Loucy (cell line): ENCODE measurements around the gene ODF4.

ENCODE experiments used
- H2AFZ ChIP-seq: fragments of 200-600 bp; sonication (generic); 2 replicates; pipeline ENCODE4 v1.6.0; 2016; ENCODE audit warnings: antibody characterized with exemption, mild to moderate bottlenecking, low read length, moderate library complexity
- H3F3A ChIP-seq: fragments of 200-600 bp; 2 replicates; pipeline ENCODE4 v1.6.0; 2016; ENCODE audit warnings: antibody characterized with exemption, low read depth, mild to moderate bottlenecking
- H3K27me3 ChIP-seq: fragments of 200-600 bp; sonication (generic); 2 replicates; pipeline ENCODE4 v1.6.1; 2014; ENCODE audit warnings: low read length, mild to moderate bottlenecking; ENCODE audit not compliant: insufficient read depth, poor library complexity, severe bottlenecking
- H3K36me3 ChIP-seq: fragments of 200-600 bp; sonication (generic); 2 replicates; pipeline ENCODE4 v1.6.1; 2016; ENCODE audit warnings: low read length; ENCODE audit not compliant: insufficient read depth
- H3K4me1 ChIP-seq: fragments of 200-600 bp; sonication (generic); 2 replicates; pipeline ENCODE4 v1.5.1; 2014; ENCODE audit warnings: low read length, mild to moderate bottlenecking; ENCODE audit not compliant: insufficient read depth, poor library complexity, severe bottlenecking
- H3K4me2 ChIP-seq: fragments of 200-600 bp; sonication (generic); 2 replicates; pipeline ENCODE4 v1.6.0; 2014; ENCODE audit warnings: antibody characterized with exemption, low read length, low read depth, mild to moderate bottlenecking; ENCODE audit not compliant: poor library complexity, severe bottlenecking
- H3K4me3 ChIP-seq: fragments of 200-600 bp; sonication (generic); 2 replicates; pipeline ENCODE4 v1.5.1; 2014; ENCODE audit warnings: low read length, mild to moderate bottlenecking, mixed read lengths; ENCODE audit not compliant: poor library complexity, severe bottlenecking
- H3K79me2 ChIP-seq: fragments of 200-600 bp; sonication (generic); 2 replicates; pipeline ENCODE4 v1.6.1; 2014; ENCODE audit warnings: low read length; ENCODE audit not compliant: insufficient read depth
- H3K9ac ChIP-seq: fragments of 200-600 bp; sonication (generic); 2 replicates; pipeline ENCODE4 v1.6.0; 2014; ENCODE audit warnings: mild to moderate bottlenecking, low read depth, low read length, moderate library complexity; ENCODE audit not compliant: poor library complexity, severe bottlenecking
- H3K9me2 ChIP-seq: fragments of 200-600 bp; sonication (generic); replicated peaks from 2 replicates; pipeline ENCODE4 v1.6.1; 2016; ENCODE audit warnings: low read depth, low read length, mixed read lengths
- H3K9me3 ChIP-seq: fragments of 200-600 bp; sonication (generic); 2 replicates; pipeline ENCODE4 v1.6.1; 2014; ENCODE audit warnings: mild to moderate bottlenecking, antibody characterized with exemption, low read length, low read depth; ENCODE audit not compliant: insufficient read depth
- H4K20me1 ChIP-seq: fragments of 200-600 bp; sonication (generic); 2 replicates; pipeline ENCODE4 v1.6.0; 2014; ENCODE audit warnings: antibody characterized with exemption, low read length, mild to moderate bottlenecking; ENCODE audit not compliant: insufficient read depth, poor library complexity, severe bottlenecking
- EZH2phosphoT487 ChIP-seq: fragments of 200-600 bp; IDR thresholded peaks from 2 replicates; pipeline ENCODE4 v1.6.1; 2018; ENCODE audit warnings: antibody characterized with exemption, mild to moderate bottlenecking, moderate library complexity, borderline replicate concordance
- TF ChIP-seq, protein P1 (sequence below): fragments of 200-600 bp; sonication (generic); conservative IDR thresholded peaks from 2 replicates; pipeline ENCODE4 v1.5.1; 2014; ENCODE audit warnings: mild to moderate bottlenecking, antibody characterized with exemption, low read length

The ODF4 gene

DNA sequence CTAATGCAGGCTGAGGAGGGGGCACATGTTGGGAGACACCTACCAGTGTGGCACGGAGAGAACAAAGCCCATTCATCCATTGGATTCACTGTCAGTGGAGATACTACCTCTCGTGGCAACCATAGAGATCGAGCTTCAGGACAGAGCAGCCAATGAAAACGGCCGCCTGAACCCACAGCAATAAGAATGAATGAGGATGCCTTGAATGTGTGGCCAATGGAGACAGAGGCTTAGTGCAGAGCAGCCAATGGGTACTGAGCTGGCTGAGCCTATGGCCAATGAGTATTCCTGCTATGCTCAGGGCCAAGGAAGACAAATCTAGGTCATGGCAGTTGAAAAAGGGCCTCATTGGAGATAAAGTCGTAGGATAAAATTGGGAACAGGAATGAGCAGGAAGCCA lies 18.6 kb upstream of the ODF4 start:
- Histone ChIP-seq H3K4me1 (no peaks in the 10 kb centered on the region), H3K4me3 (no peak overlapping the region), H3K9me2 (no peaks in the 10 kb centered on the region), H3K79me2 (no peaks in the 10 kb centered on the region), H3K9me3 (no peaks in the 10 kb centered on the region), H3F3A (no peaks in the 10 kb centered on the region), H3K9ac (no peak overlapping the region), H3K36me3 (no peaks in the 10 kb centered on the region), H3K27me3 (no peaks in the 10 kb centered on the region), H2AFZ (no peak overlapping the region), H3K4me2 (no peak overlapping the region), H4K20me1 (no peaks in the 10 kb centered on the region)
- TF ChIP-seq, protein P1, sequence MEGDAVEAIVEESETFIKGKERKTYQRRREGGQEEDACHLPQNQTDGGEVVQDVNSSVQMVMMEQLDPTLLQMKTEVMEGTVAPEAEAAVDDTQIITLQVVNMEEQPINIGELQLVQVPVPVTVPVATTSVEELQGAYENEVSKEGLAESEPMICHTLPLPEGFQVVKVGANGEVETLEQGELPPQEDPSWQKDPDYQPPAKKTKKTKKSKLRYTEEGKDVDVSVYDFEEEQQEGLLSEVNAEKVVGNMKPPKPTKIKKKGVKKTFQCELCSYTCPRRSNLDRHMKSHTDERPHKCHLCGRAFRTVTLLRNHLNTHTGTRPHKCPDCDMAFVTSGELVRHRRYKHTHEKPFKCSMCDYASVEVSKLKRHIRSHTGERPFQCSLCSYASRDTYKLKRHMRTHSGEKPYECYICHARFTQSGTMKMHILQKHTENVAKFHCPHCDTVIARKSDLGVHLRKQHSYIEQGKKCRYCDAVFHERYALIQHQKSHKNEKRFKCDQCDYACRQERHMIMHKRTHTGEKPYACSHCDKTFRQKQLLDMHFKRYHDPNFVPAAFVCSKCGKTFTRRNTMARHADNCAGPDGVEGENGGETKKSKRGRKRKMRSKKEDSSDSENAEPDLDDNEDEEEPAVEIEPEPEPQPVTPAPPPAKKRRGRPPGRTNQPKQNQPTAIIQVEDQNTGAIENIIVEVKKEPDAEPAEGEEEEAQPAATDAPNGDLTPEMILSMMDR: no peak
- TF ChIP-seq EZH2phosphoT487: no peak

DNA sequence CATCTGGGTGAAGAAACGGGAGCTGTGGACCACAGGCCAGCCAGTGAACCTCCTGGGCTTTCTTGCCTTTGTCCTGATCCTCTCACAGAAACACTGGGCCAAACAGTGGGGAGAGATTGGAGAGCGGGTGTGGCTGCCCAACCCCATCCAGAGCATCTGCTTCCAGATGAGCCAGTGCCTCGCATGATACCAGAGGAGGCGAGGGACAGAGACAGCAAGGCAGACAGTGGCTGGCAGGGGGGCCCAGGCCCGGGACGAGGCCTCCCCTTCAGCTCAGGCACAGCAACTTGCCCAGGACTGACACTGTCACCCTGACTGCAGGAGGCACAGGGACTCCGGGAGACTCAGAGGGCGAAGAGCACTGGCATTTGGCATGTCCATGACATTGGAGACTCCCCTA lies 17.6 kb upstream of the ODF4 start:
- H3K27me3 ChIP-seq: no peaks in the 10 kb centered on the region
- no peaks in the 10 kb centered on the region for H3F3A ChIP-seq
- H3K9ac ChIP-seq: no peak overlapping the region
- H3K9me2 ChIP-seq: no peaks in the 10 kb centered on the region
- no peaks in the 10 kb centered on the region for H3K36me3 ChIP-seq
- H3K79me2 ChIP-seq: no peaks in the 10 kb centered on the region
- no peak overlapping the region for H3K4me3 ChIP-seq
- no peaks in the 10 kb centered on the region for H3K4me1 ChIP-seq
- H3K4me2 ChIP-seq: no peak overlapping the region
- H4K20me1 ChIP-seq: no peaks in the 10 kb centered on the region
- H2AFZ ChIP-seq: no peak overlapping the region
- H3K9me3 ChIP-seq: no peaks in the 10 kb centered on the region
- TF ChIP-seq EZH2phosphoT487: no peak
- TF ChIP-seq, protein P1: no peak

DNA sequence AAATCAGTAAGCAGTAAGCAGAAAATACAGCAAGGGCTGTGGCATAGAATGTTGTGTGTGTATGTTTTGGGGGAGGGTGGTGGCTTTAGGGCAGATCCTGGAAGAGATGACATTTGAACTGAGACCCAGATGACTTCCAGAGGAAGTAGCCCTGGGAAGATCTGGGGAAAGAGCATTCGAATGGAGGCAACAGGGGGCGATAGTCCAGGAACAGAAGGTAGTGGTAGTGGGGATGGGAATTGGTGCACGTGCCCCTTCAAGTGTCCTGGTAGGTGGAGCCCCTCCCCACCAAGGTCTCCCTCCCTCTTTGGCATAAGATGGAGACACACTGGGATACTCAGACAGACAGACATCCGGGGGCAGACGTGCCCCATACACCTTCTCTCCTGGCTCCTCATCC lies 15.5 kb upstream of the ODF4 start:
- Histone ChIP-seq H3K4me1 (no peaks in the 10 kb centered on the region), H3K4me3 (no peak overlapping the region), H3K9me2 (no peaks in the 10 kb centered on the region), H3K4me2 (no peak overlapping the region), H3K9me3 (no peaks in the 10 kb centered on the region), H4K20me1 (no peaks in the 10 kb centered on the region), H3K9ac (no peak overlapping the region), H3K27me3 (no peaks in the 10 kb centered on the region), H3F3A (no peaks in the 10 kb centered on the region), H3K79me2 (no peaks in the 10 kb centered on the region), H2AFZ (no peak overlapping the region), H3K36me3 (no peaks in the 10 kb centered on the region)
- no peak for TF ChIP-seq EZH2phosphoT487
- TF ChIP-seq, protein P1: no peak
